Smooth muscle cell of the pulmonary artery (primary cell): ENCODE results near the gene ADGRF3. TPM values are rescaled to one million over a fixed set of nuclear protein-coding genes. Genes with fewer than 3 reads are reported as not detected.

Experiments
- total RNA-seq: library from RNA; depleted of rRNA; stranded (reverse); fragments of >200 nt; gene quantifications from 2 replicates; pipeline ENCODE4 v1.2.3, GENCODE V29; 2014

The ADGRF3 gene, protein sequence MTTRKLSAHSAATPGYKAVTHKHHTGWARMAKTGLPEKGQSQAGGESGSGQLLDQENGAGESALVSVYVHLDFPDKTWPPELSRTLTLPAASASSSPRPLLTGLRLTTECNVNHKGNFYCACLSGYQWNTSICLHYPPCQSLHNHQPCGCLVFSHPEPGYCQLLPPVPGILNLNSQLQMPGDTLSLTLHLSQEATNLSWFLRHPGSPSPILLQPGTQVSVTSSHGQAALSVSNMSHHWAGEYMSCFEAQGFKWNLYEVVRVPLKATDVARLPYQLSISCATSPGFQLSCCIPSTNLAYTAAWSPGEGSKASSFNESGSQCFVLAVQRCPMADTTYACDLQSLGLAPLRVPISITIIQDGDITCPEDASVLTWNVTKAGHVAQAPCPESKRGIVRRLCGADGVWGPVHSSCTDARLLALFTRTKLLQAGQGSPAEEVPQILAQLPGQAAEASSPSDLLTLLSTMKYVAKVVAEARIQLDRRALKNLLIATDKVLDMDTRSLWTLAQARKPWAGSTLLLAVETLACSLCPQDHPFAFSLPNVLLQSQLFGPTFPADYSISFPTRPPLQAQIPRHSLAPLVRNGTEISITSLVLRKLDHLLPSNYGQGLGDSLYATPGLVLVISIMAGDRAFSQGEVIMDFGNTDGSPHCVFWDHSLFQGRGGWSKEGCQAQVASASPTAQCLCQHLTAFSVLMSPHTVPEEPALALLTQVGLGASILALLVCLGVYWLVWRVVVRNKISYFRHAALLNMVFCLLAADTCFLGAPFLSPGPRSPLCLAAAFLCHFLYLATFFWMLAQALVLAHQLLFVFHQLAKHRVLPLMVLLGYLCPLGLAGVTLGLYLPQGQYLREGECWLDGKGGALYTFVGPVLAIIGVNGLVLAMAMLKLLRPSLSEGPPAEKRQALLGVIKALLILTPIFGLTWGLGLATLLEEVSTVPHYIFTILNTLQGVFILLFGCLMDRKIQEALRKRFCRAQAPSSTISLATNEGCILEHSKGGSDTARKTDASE
- 0.20 and 0.26 TPM in 2 replicates for total RNA-seq

GRCh38 chr2:26346454-26347053, at the start of gene ADGRF3:
TSS of gene ADGRF3 (minus strand) at chr2:26346789. CDS start at chr2:26346234, 555 bp downstream.

GRCh38 chr2:26345545-26346453, 790 bp downstream of the ADGRF3 start, which contains the start of gene SELENOI:
TSS of gene SELENOI (plus strand) at chr2:26346143. CDS start at chr2:26346233, 90 bp downstream.

Other genes with a start within 250 kb of the ADGRF3 start
- 1.7 and 2.4 TPM in 2 replicates for gene GAREM2, start 173.7 kb downstream of the ADGRF3 start, total RNA-seq
- gene HADHA, start 102.2 kb downstream of the ADGRF3 start, total RNA-seq, result 126 and 140 TPM in 2 replicates
- 103 and 112 TPM in 2 replicates for gene HADHB, start 101.8 kb downstream of the ADGRF3 start, total RNA-seq
- gene SELENOI, start 646 bp downstream of the ADGRF3 start, total RNA-seq, result 15.8 and 18.7 TPM in 2 replicates
- 0.07 TPM in 1 of 2 replicates, not detected in the other for gene DRC1, start 55.1 kb upstream of the ADGRF3 start, total RNA-seq
- gene OTOF, start 131.3 kb upstream of the ADGRF3 start, total RNA-seq, result 0.03 TPM in 1 of 2 replicates, not detected in the other